IPS-18c (cell line): ENCODE data around the gene TOMM22.

Source experiments
- H3K4me3 ChIP-seq: 2 replicates; pipeline ENCODE4 v1.7.0; 2013; ENCODE audit warnings: low read depth, mild to moderate bottlenecking, low read length, moderate library complexity; ENCODE audit not compliant: insufficient read depth
- H3K9me3 ChIP-seq: one replicate; pipeline ENCODE4 v1.6.1; 2013; ENCODE audit warnings: mild to moderate bottlenecking, low read length, moderate library complexity; ENCODE audit not compliant: control insufficient read depth, insufficient read depth

The TOMM22 gene

DNA sequence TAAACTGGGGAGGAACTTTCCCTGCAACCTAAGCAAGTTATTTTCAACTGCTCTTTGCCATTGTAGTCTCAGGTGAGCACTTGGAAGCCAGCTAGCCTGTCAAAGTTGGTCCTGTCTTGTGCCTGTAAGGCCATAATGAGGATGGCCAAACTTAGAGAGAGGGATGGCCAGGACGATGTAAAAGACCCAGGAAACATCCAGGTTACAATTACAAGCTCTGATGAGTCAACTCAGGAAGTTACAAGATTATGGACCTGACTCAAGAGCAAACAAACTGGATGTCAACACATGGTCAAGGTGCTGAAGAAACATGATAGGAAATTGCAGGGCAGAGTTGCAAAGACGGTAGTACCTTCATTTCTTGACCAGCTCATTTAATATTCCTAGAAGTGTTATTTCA is 25.6 kb downstream of the TOMM22 start:
- H3K4me3 ChIP-seq: peak overlapping the region; percentile 89
- no peaks in the 10 kb centered on the region for H3K9me3 ChIP-seq

DNA sequence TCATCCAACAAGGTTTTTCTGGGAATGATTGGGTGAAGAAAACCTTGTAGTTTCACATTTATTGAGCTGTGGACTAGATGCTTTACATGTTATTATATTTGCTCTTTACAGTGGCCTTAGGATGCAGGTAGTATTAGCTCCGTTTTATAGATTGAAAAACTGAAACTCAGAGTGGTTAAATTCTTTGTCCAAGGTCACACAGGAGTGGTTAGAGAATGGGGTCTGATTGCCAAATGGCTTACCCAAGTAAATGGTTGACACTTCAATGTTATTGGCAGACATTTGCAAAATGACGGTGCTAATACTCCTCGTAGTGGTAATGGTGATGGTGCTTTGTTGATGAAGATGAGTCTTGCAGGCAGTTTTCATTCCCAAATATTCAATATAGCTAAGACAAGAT is 26.2 kb downstream of the TOMM22 start:
- Histone ChIP-seq H3K9me3 (no peaks in the 10 kb centered on the region), H3K4me3 (no peak overlapping the region)

DNA sequence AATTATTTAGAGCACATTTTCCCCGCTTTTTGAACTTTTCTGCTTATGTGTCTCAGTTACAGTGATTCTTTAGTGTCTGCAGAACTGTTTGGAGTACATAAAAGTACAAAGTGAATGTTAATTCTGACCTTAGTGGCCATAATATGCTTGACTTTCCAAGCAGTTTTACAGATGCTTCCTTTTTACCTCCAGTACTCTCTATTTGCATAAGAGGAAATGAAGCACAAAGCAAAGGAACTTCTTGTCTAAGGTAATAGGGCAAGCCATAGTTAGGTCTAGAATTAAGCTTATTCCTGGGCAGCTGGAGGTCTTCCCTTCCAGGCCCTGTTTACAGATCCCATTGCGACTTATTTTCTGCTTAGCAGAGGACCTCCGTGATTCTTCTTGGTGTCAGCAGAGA is 27.5 kb downstream of the TOMM22 start:
- no peak overlapping the region for H3K4me3 ChIP-seq
- H3K9me3 ChIP-seq: no peaks in the 10 kb centered on the region

DNA sequence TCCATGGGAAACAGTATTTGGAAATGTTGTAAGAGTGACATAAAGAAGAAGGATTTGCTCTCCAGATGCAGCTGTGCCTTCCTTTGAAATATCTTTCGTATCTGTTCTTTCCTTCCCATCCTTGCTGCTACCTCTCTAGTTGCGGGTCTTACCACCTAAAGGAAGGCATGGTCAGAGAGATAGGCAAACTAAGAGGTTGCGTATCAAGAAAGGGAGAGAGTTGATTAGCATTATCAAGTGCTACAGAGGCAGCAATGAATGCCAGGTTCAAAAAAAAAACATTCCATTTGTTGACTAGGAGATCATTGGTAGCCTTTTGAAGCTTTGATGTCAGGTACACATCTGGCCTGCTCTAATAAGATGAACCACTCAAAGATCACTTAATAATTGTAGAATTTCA is 28.6 kb downstream of the TOMM22 start:
- H3K9me3 ChIP-seq: no peaks in the 10 kb centered on the region
- no peak overlapping the region for H3K4me3 ChIP-seq

DNA sequence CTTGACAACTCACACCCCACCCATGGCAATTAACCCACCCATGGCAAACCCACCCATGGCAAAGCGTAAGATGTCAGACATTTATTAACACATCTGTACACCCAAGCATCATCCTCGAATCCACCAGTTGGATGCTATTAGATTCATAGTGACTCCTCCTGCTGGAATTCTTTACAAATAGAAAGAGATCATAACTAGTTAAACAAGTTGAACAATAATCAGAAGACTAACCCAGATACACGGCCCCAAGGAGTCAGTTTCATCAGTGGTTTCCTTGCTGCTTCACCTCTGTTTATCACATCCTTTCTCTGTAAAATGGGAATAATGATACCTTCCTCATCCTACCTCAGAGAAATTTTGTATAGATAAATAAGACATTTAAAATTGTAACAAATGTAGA is 29.1 kb downstream of the TOMM22 start:
- Histone ChIP-seq H3K9me3 (no peaks in the 10 kb centered on the region), H3K4me3 (no peak overlapping the region)

DNA sequence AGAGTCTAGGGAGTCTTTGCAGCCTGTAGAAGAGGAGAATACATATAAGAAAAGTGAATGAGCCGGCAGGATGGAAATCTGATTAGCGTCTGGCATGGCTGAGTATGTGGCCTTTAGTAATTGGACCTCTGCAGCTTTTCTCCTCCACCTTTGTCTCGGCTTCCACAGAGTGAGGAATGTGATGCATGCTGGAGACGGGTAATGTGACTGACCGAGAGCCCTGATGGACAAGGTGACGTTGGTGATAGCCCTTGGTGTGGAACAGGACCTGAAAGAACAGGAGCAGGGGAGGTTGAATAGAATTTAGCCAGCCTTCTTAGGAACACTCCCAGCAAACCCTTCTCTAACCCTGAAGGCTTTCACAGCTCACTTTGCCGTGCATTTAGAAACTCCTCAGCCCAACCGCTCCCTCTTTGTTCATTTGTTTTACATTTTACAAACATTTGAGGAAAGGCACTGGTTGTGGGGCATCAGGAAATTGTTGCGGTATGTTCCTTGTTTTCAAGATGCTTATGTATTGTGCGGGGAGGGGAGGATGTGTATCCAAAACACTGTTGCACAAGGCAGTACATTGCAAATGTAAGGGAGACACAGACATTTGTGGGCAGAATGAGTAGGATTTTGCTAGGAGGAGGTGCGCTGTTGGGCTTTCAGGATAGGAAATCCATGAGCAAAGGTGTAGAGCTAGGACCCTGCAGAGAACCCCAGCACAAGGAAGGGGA is 30.9 kb downstream of the TOMM22 start:
- H3K9me3 ChIP-seq: no peaks in the 10 kb centered on the region
- no peak overlapping the region for H3K4me3 ChIP-seq

DNA sequence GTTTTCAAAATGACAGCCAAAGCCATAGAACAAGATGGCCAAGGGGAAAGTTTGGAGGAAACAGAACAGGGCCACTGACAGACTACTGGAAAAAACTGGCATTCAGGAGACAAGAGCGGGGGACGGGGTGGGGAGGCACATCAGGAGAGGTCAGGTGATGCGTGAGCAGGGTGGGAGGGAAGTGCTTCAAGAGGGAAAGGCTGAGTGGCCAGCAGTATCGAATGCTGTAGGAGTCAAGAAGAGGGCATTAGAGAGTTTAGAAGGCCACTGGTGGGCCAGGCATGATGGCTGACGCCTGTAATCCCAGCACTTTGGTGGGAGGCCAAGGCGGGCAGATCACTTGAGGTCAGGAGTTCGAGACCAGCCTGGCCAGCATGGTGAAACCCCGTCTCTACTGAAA is 32.2 kb downstream of the TOMM22 start:
- Histone ChIP-seq H3K4me3 (no peak overlapping the region), H3K9me3 (no peaks in the 10 kb centered on the region)

DNA sequence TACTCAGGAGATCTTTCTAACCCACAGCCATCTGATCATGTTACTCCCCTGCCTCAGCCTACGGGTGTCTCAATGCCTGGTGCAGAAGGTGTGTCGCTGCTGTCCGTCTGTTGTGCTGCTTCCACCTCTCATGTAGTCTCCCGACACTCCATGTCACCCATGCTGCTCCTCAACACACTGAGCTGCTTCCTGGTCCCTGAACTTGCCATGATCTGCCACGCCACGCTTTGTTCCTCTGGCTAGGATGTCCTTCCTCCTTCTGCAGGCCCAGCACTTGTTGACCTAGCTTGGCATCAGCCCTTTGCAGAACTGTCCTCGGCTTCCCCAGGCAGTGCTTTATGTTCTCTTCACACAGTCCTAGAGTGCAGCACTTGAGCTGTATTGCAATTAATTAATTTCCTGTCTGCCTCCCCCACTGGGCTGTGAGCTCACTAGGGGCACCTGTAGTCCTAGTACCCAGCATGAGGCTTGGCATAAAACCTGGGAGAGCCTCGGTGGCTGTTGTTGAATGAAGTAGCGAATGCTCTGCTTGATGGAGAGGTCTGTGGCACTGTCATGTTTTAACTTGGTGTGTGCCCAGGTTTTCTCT is 33.5 kb downstream of the TOMM22 start:
- Histone ChIP-seq H3K4me3 (no peak overlapping the region), H3K9me3 (no peaks in the 10 kb centered on the region)

DNA sequence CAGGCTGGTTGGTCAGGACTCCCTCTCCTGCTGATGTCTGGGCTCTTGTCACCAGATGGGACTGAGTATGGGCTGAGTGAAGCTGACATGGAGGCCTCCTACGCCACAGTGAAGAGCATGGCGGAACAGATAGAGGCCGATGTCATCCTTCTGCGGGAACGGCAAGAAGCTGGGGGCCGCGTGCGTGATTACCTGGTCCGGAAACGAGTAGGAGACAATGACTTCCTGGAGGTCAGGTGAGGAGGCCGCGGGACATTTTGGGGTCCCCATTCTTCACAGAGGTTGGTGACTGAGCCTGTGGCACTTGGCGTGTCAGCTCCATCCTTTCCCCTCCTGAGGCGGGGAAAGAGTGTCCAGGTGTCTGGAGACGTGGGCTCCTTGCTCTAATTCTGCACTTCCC is 34.1 kb downstream of the TOMM22 start:
- Histone ChIP-seq H3K4me3 (no peak overlapping the region), H3K9me3 (no peaks in the 10 kb centered on the region)

DNA sequence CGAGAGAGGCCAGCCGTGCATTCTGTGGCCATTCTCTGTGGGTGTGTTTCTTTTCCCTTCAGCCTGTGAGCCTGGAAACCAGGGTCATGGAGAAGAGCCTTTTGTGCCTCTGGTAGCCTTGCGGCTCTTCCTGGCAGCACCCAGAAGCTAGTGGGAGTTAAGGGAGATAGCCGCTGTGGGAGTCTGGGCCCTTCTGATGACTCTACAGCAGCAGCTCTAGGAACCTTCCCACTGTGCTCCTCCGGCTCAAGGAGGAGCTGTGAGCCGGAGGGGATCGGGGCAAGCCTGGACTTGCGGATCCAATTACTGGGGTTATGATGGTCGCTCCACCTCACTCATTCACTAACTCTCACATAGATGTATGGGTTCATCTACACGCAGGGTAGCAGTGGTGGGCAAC is 34.5 kb downstream of the TOMM22 start:
- no peak overlapping the region for H3K4me3 ChIP-seq
- no peaks in the 10 kb centered on the region for H3K9me3 ChIP-seq

DNA sequence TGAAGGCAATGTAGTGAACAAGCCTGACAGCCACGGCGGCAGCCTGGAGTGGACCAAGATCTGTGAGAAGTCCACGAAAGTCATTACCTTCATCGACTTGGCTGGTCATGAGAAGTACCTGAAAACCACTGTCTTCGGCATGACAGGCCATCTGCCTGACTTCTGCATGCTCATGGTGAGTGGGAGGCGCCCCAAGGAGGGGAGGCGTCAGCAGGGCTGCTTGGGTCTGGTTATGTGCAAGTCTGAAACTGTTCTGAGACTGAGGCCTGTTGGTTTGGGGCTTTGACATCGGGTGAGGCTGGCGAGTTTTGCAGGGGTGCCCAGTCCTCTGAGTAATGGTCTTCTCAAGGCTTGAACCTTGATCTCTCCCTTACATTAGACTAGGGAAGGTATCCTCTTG is 35.1 kb downstream of the TOMM22 start:
- Histone ChIP-seq H3K4me3 (no peak overlapping the region), H3K9me3 (no peaks in the 10 kb centered on the region)

DNA sequence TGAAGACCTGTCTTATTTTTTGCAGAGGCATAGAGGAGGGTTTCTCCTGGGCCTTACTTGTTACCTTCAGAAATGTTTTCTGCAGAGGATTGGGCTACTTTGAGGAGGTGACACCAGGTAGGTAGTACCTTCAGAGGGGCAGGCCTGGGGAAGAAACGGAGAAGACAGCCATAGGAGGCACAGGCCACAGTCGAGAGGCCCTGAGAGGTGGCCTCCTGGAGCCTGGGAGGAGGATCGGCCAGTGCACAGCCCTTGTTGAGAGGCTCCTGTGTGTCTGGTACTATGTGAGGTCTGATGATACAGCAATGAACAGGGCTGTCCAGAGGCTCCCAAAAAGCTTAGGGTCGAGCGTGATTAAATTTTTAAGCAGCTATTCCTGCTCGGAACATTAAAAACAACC is 35.5 kb downstream of the TOMM22 start:
- Histone ChIP-seq H3K4me3 (no peak overlapping the region), H3K9me3 (no peaks in the 10 kb centered on the region)

DNA sequence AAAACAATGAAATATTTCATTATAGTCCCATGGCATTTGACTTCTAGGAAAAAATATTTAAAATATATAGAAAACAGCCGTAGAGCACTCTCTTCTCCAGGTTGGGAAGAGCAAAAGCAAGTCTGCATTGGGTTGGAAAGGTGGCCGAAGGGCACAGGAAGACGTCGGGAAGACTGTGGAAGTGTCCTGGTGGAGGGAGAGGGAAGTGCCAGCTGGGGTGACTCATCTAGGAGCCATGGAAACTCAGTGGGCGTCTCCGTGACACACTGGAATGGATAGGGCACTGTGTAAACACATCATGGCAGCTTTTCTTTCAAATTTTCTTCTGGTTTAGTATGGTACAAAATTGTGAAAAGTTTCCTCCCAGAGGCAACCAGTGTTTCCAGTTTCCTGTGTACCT is 36.7 kb downstream of the TOMM22 start:
- H3K4me3 ChIP-seq: no peak overlapping the region
- H3K9me3 ChIP-seq: no peaks in the 10 kb centered on the region

DNA sequence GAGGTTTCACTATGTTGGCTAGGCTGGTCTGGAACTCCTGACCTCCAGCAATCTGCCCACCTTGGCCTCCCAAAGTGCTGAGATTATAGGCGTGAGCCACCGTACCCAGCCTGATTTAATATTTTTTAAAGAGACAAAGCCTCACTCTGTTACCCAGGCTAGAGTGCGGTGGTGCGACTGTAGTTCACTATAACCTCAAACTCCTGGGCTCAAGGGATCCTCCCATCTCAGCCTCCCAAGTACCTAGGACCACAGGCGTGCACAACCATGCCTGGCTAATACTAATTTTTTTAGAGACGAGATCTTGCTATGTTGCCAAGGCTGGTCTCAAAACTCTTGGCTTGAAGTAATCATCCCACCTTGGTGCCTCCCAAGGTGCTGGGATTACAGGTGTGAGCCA is 37.4 kb downstream of the TOMM22 start:
- H3K4me3 ChIP-seq: no peak overlapping the region
- H3K9me3 ChIP-seq: no peaks in the 10 kb centered on the region

DNA sequence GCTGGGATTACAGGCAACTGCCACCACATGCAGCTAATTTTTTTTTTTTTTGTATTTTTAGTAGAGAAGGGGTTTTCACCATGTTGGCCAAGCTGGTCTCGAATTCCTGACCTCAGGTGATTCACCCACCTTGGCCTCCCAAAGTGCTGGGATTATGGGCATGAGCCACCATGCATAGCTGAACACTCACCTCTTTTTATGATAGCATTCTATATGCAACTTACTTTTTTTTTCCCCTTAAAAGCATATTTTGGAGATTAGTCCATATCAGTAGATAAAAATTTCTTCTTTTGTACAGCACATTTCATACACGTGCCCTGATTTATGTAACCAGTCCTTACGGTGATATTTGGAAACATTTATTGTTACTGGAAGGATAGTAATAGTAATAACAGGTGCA is 38.6 kb downstream of the TOMM22 start:
- no peaks in the 10 kb centered on the region for H3K9me3 ChIP-seq
- H3K4me3 ChIP-seq: no peak overlapping the region

DNA sequence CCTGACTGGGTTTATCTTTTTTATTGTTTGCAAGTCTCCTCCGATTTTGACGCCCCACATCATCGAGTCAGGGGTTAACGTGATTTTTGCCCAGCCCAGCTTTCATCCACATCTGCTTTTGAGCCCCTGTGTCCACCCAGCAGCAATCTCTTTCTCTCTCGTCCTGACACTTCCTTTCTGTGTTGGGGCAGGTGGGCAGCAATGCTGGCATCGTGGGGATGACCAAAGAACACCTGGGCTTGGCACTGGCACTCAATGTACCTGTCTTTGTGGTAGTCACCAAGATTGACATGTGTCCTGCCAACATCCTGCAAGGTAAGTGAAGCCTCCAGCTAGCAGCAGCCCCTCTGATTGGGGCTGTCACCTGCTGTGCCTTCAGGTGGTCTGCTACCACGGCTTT is 39.8 kb downstream of the TOMM22 start:
- Histone ChIP-seq H3K9me3 (no peaks in the 10 kb centered on the region), H3K4me3 (no peak overlapping the region)

DNA sequence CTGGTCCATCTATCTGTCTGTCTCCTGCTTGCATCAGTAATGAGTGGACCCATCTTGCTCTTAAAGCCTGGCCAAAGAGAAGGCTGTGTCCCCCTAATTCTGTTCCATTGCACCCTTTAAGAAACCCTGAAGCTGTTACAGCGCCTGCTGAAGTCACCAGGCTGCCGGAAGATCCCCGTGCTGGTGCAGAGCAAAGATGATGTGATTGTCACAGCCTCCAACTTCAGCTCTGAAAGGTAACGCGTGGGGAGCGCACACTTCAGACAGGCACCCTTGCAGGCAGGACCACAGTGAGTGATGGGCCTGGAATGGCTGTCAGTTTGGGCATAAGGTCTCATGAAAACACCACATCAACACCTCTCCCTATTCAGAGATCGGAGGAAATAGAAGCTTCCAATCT is 42.4 kb downstream of the TOMM22 start:
- H3K9me3 ChIP-seq: no peaks in the 10 kb centered on the region
- H3K4me3 ChIP-seq: no peak overlapping the region

DNA sequence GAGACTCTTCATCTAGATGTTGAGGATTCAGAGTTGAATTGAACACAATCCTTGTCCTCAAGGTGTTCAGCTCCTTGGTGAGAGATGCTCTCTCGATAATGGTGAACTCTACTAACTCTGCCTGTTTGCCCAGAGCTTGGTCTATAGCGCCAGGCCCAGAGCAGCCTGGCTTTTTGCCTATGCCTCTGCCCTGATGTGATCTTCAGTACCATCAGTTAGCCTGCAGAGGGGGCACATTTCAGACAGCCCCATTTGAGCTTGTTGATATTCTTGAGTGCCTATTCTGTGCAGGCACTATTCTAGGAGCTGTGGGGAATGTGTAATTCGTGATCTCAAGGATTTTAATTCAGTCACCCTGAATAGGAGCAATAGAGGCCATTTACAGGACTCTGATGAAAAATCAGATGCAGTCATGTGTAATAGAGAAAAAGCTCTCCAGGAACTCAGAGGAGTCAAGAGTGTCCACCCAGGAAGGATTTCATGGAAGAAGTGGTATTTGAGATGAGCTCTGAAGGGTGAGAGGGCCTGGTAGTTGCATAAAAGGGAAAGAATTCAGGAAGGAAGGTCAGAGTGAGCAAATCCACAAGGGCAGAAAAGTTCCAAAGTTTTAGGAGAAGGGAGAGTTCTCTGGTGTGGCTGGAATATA is 43.3 kb downstream of the TOMM22 start:
- Histone ChIP-seq H3K4me3 (no peak overlapping the region), H3K9me3 (no peaks in the 10 kb centered on the region)
